Fibroblast of villous mesenchyme (primary cell): ENCODE results near the gene BSDC1. TPM values are rescaled to one million over a fixed set of nuclear protein-coding genes. Genes with fewer than 3 reads are reported as not detected.
"Not testable (repeated sequence)": the region's sequence is repeated elsewhere in the genome, so short reads cannot be mapped to it uniquely, and the experiment has no call there.

Experiments used
- DNase-seq: peaks from one replicate; pipeline ENCODE4 v3.0.0-alpha.2; 2010; ENCODE audit warnings: low read depth
- H3K4me3 ChIP-seq: 2 replicates; pipeline ENCODE4 v1.5.1; 2011; ENCODE audit warnings: low read depth, mild to moderate bottlenecking, low read length
- CTCF ChIP-seq: IDR thresholded peaks from 2 replicates; pipeline ENCODE4 v1.5.1; 2012; ENCODE audit warnings: low read depth, mild to moderate bottlenecking, low read length; ENCODE audit not compliant: insufficient read depth
- total RNA-seq: library from RNA; depleted of rRNA; stranded (reverse); fragments of >200 nt; gene quantifications from 2 replicates; pipeline ENCODE4 v1.2.3, GENCODE V29; 2012

BSDC1 gene
- total RNA-seq, 1 donor = 76.4 TPM

- no peak for DNase-seq
- TF ChIP-seq CTCF = no peak
- no peak overlapping the region for H3K4me3 ChIP-seq
Observed at GRCh38 chr1:32357614-32358013, 36.6 kb downstream of the BSDC1 start.

- H3K4me3 ChIP-seq = no peak overlapping the region
- DNase-seq = no peak
- no peak for TF ChIP-seq CTCF
Observed at GRCh38 chr1:32356478-32356877, 37.8 kb downstream of the BSDC1 start.

- DNase-seq, H3K4me3 ChIP-seq: not testable (repeated sequence)
Observed at GRCh38 chr1:32355778-32356177, 38.5 kb downstream of the BSDC1 start.

DNA sequence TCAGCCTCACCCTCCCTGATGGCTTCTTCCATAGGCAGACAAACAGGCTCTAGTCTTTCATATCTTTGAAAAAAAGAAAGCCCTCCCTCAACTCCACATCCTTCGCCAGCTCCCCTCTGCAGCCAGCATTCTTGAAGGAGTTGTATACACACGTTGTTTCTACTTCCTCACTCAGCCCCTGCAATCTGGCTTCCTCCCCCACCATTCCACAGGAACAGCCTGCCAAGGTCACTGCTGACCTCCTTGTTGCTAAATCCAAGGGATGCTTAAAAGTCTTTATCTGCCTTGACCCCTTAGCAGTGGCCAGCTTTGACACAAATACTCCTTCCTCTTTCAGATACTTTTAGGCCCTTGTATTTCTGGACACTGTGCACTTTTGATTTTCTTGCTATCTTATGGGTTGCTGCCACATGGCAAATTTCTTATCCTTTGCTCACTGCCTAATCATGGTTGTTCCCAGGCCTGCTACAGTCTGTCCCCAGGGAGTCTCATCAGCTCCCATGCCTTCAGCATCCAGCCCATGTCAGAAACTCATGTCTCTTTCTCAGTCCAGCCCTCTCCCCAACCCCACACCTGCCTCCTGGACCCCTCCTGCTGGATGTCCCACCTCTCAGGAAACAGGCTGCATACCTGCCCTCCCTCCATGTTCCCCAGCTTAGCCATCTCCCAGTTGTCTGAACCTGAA is 40.2 kb downstream of the BSDC1 start:
- H3K4me3 ChIP-seq = no peak overlapping the region
- peak; percentile 90 for DNase-seq
- TF ChIP-seq CTCF = no peak

DNA sequence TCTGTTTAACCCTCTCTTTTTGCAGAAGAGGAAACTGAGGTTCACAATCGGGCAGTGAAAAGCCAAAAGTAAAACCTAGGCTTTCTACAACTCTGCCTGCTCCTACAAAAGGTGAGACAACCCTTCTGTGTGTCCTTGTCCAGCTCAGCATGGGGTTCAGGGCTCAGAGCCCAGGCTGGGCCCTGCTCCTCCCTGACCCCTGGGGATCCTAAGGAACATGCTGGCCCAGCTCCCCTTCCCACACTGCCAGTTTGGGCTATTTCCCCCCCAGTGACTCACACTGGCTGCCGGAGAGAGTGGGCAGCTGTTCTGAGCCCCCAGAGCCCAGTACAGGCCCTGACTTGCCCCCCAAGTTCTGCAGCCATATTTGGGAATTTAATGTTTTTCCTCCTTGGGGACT is 40.8 kb downstream of the BSDC1 start:
- no peak overlapping the region for H3K4me3 ChIP-seq
- no peak for TF ChIP-seq CTCF
- no peak for DNase-seq

DNA sequence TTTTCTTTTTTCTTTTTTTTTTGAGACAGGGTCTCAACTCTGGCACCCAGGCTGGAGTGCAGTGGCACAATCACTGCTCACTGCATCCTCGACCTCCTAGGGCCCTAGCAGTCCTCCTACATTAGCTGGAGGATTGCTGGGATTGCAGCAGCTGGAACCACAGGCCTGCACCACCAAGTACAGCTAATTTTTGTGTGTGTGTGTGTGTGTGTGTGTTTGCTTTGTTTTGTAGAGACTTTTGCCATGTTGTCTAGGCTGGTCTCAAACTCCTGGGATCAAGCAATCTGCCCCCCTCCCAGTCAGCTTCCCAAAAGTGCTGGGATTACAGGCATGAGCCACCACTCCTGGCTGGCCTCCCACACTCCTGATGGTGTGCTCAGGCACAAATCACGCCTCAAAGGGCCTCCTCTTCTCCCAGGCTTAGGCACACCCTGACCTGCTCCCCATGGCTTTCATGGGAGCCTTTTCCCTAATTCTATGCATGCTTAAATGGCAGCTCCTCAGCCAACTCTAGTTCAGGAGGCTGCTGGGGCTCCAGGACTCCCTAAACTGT is 41.3 kb downstream of the BSDC1 start:
- no peak overlapping the region for H3K4me3 ChIP-seq
- no peak for DNase-seq
- no peak for TF ChIP-seq CTCF

- DNase-seq = no peak
- H3K4me3 ChIP-seq = peak overlapping the region; percentile 73
- no peak for TF ChIP-seq CTCF
Observed at GRCh38 chr1:32352239-32352745, 41.9 kb downstream of the BSDC1 start.
